ENCODE results near the gene TMEM94. TPM values are rescaled to one million over a fixed set of nuclear protein-coding genes. Genes with fewer than 3 reads are reported as not detected.

TMEM94 gene
- total RNA-seq, 1 donor from 2014 or later = 43.2 TPM

GRCh38 chr17:75516255-75516618 lies 59.8 kb downstream of the TMEM94 start, which contains the start of gene TSEN54:
Gene TSEN54 (plus strand): TSS chr17:75516528. CDS start chr17:75516561, 33 bp downstream.
- peak within 1 kb of the TSS; percentile 82 to 97 for H3K4me3 ChIP-seq
- intact Hi-C loops (cut with DNase I) = loop anchor here (5.0 kb wide), 1 partner anchor 89 kb away; no protein-coding TSS in a partner anchor
- H3K27me3 ChIP-seq = no peaks in the 10 kb centered on the region
- no peaks in the 10 kb centered on the region for H3K9me3 ChIP-seq
- peaks cover 52% of the 10 kb centered on the region for H3K4me1 ChIP-seq
- H3K36me3 ChIP-seq = peaks cover 0 to 10% of the 10 kb centered on the region in 2 donors
- DNase-seq (ENCODE audit: extremely low spot score in 2 of 2) = no peak
- peak within 1 kb of the TSS; percentile 92 for H3K27ac ChIP-seq
- TF ChIP-seq CTCF (IDR thresholded peaks at IDR 0.05) (no peak), POLR2AphosphoS5 (IDR thresholded peaks at IDR 0.05; ENCODE audit: insufficient read depth in 1 of 2, low read depth in 1 of 2) (peak in 1 of 2 donors; percentile 41), POLR2A (IDR thresholded peaks at IDR 0.05) (no peak)

DNA sequence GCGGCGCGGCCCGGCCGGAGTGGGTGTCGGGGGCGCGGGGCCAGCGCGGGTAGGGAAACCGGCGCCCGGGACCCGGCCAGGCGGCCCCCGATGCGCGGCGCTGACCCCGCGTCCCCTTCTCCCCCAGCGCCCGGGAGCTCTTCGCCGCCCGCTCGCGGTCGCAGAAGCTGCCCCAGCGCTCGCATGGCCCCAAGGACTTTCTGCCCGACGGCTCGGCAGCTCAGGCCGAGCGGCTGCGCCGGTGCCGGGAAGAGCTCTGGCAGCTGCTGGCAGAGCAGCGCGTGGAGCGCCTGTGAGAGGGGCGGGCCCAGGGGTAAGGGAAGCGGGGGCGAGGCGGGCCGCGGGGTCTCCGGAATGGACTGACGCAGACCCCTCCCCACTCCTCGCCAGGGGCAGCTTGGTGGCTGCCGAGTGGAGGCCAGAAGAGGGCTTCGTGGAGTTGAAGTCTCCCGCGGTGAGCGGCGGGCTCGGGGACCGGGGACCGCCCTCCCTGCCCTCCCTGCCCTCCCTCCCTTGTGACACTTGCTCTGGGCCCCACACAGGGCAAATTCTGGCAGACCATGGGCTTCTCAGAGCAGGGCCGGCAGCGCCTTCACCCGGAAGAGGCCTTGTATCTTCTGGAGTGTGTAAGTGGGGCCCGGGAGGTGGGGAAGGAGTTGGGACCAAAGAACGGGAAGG lies 60.3 kb downstream of the TMEM94 start:
- Histone ChIP-seq H3K27me3 (no peaks in the 10 kb centered on the region), H3K4me1 (peaks cover 47% of the 10 kb centered on the region), H3K27ac (peak overlapping the region; percentile 62), H3K36me3 (peaks cover 0 to 10% of the 10 kb centered on the region in 2 donors), H3K4me3 (peak overlapping the region; percentile 82 to 97), H3K9me3 (no peaks in the 10 kb centered on the region)
- intact Hi-C loops (cut with DNase I) = loop anchor here (5.0 kb wide), 1 partner anchor 89 kb away; no protein-coding TSS in a partner anchor
- no peak for DNase-seq (ENCODE audit: extremely low spot score in 2 of 2)
- no peak for TF ChIP-seq POLR2A (IDR thresholded peaks at IDR 0.05)
- no peak for TF ChIP-seq CTCF (IDR thresholded peaks at IDR 0.05)
- TF ChIP-seq POLR2AphosphoS5 (IDR thresholded peaks at IDR 0.05; ENCODE audit: insufficient read depth in 1 of 2, low read depth in 1 of 2) = no peak

DNA sequence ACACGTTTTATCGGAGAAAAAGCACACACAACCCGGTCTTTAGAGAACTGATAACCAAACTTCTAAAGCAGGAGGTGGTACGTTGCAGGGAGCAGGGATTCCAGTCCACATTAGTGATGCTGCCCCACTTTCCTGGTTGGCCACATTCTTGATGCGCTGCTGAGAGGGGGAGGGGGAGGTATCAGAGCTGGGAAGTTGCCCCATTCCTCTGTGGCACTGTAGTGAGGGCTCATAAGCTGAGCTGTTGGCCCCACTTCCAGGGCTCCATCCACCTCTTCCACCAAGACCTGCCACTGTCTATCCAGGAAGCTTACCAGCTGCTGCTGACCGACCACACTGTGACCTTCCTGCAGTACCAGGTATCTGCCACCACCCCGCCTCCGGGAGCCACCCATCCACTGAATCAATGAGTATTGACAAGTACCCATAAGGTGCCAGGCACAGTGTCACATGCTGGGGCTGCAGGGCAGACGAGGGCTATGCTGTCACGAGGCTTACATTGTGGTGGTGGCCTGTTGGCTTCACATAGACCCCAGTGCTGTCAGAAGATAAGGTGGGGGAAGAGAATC lies 60.9 kb downstream of the TMEM94 start:
- intact Hi-C loops (cut with DNase I) = loop anchor here (5.0 kb wide), 1 partner anchor 90 kb away; no protein-coding TSS in a partner anchor
- Histone ChIP-seq H3K4me1 (peaks cover 41% of the 10 kb centered on the region), H3K36me3 (peaks cover 0 to 10% of the 10 kb centered on the region in 2 donors), H3K4me3 (peak overlapping the region; percentile 82 to 97), H3K27me3 (no peaks in the 10 kb centered on the region), H3K9me3 (no peaks in the 10 kb centered on the region), H3K27ac (no peak overlapping the region)
- TF ChIP-seq POLR2AphosphoS5 (IDR thresholded peaks at IDR 0.05; ENCODE audit: insufficient read depth in 1 of 2, low read depth in 1 of 2) = no peak
- TF ChIP-seq POLR2A (IDR thresholded peaks at IDR 0.05) = no peak
- no peak for TF ChIP-seq CTCF (IDR thresholded peaks at IDR 0.05)
- DNase-seq (ENCODE audit: extremely low spot score in 2 of 2) = no peak

GRCh38 chr17:75518201-75518600 lies 61.8 kb downstream of the TMEM94 start:
- peaks cover 33% of the 10 kb centered on the region for H3K4me1 ChIP-seq
- TF ChIP-seq POLR2A (IDR thresholded peaks at IDR 0.05) (no peak), POLR2AphosphoS5 (IDR thresholded peaks at IDR 0.05; ENCODE audit: insufficient read depth in 1 of 2, low read depth in 1 of 2) (no peak), CTCF (IDR thresholded peaks at IDR 0.05) (no peak)
- H3K27me3 ChIP-seq = no peaks in the 10 kb centered on the region
- H3K27ac ChIP-seq = no peak overlapping the region
- intact Hi-C loops (cut with DNase I) = loop anchor here (5.0 kb wide), 1 partner anchor 91 kb away; no protein-coding TSS in a partner anchor
- H3K36me3 ChIP-seq = peaks cover 0 to 10% of the 10 kb centered on the region in 2 donors
- H3K4me3 ChIP-seq = no peak overlapping the region
- no peak for DNase-seq (ENCODE audit: extremely low spot score in 2 of 2)
- H3K9me3 ChIP-seq = no peaks in the 10 kb centered on the region

All from vagina (tissue), 2 donors.